IMR-90 (cell line): ENCODE results near the gene TMED8. TPM values are rescaled to one million over a fixed set of nuclear protein-coding genes. Genes with fewer than 3 reads are reported as not detected.

Source experiments
- ATAC-seq: fragments of 200-7000 bp; cut with Tn5 transposase; 2 replicates; pipeline ENCODE4 v1.9.1; 2020; ENCODE audit warnings: low read depth, mild to moderate bottlenecking, moderate library complexity
- BruUV-seq: library from RNA; stranded (reverse); fragments of 400-500 nt; replicated peaks from 2 replicates; lab custom pipeline; 2021; lab: Mats Ljungman, UMichigan
- CTCF ChIA-PET: fragments of 300-600 bp; formaldehyde crosslinking; extraction: SDS; loops from one replicate; lab custom pipeline; 2021; ENCODE audit warnings: antibody characterized with exemption; lab: Yijun Ruan, JAX
- POLR2A ChIA-PET: fragments of 300-600 bp; sonication (Branson Sonifier 250); formaldehyde crosslinking; loops from one replicate; lab custom pipeline; 2022; ENCODE audit warnings: antibody characterized with exemption; ENCODE audit not compliant: unreplicated experiment; lab: Charles Lee
- DNase-seq: peaks from one replicate; pipeline ENCODE4 v3.0.0; 2013
- H2AFZ ChIP-seq: replicated peaks from 2 replicates; pipeline ENCODE3; 2013; ENCODE audit warnings: low read length, mild to moderate bottlenecking; ENCODE audit not compliant: poor library complexity
- H2AK5ac ChIP-seq: 2 replicates; pipeline ENCODE4 v1.6.1; 2013; ENCODE audit warnings: low read depth, low read length, inconsistent platforms
- H2AK9ac ChIP-seq: replicated peaks from 2 replicates; pipeline ENCODE3; 2013; ENCODE audit warnings: mild to moderate bottlenecking, low read depth, low read length, moderate library complexity; ENCODE audit not compliant: poor library complexity
- H2BK120ac ChIP-seq: 2 replicates; pipeline ENCODE4 v1.6.1; 2013; ENCODE audit warnings: low read depth, low read length, inconsistent platforms
- H2BK15ac ChIP-seq: 3 replicates; pipeline ENCODE4 v1.6.1; 2013; ENCODE audit warnings: low read depth, low read length, inconsistent platforms
- H2BK20ac ChIP-seq: 2 replicates; pipeline ENCODE4 v1.6.1; 2013; ENCODE audit warnings: low read depth, mild to moderate bottlenecking, inconsistent platforms, low read length, moderate library complexity
- H2BK5ac ChIP-seq: 2 replicates; pipeline ENCODE4 v1.6.1; 2013; ENCODE audit warnings: mild to moderate bottlenecking, low read depth, low read length, inconsistent platforms; ENCODE audit not compliant: poor library complexity, severe bottlenecking
- H3K14ac ChIP-seq: replicated peaks from 2 replicates; pipeline ENCODE4 v1.6.1; 2013; ENCODE audit warnings: low read depth, low read length, inconsistent platforms
- H3K18ac ChIP-seq: 2 replicates; pipeline ENCODE4 v1.6.1; 2013; ENCODE audit warnings: low read depth, low read length, control low read depth
- H3K23ac ChIP-seq: 2 replicates; pipeline ENCODE4 v1.6.1; 2013; ENCODE audit warnings: low read depth, low read length, inconsistent platforms
- H3K27ac ChIP-seq: 2 replicates; pipeline ENCODE4 v1.5.1; 2013; ENCODE audit warnings: mild to moderate bottlenecking, control low read depth, low read length; ENCODE audit not compliant: insufficient read depth
- H3K27me3 ChIP-seq: 2 replicates; pipeline ENCODE4 v1.6.1; 2013; ENCODE audit warnings: low read length; ENCODE audit not compliant: control insufficient read depth, insufficient read depth
- H3K36me3 ChIP-seq: 2 replicates; pipeline ENCODE4 v1.6.1; 2013; ENCODE audit warnings: low read length, mixed read lengths; ENCODE audit not compliant: control insufficient read depth, insufficient read depth
- H3K4ac ChIP-seq: 2 replicates; pipeline ENCODE4 v1.6.1; 2013; ENCODE audit warnings: low read depth, low read length, inconsistent platforms
- H3K4me1 ChIP-seq: 2 replicates; pipeline ENCODE4 v1.6.1; 2013; ENCODE audit warnings: low read length, mixed read lengths; ENCODE audit not compliant: control insufficient read depth, insufficient read depth
- H3K4me2 ChIP-seq: 2 replicates; pipeline ENCODE4 v1.6.1; 2013; ENCODE audit warnings: low read depth, mild to moderate bottlenecking, control low read depth, low read length, moderate library complexity
- H3K4me3 ChIP-seq: 2 replicates; pipeline ENCODE4 v1.5.1; 2013; ENCODE audit warnings: low read depth, mild to moderate bottlenecking, control low read depth, low read length, moderate library complexity; ENCODE audit not compliant: insufficient read depth
- H3K56ac ChIP-seq: 2 replicates; pipeline ENCODE4 v1.6.1; 2013; ENCODE audit warnings: low read length, inconsistent platforms; ENCODE audit not compliant: insufficient read depth; ENCODE audit errors: extremely low read depth
- H3K79me1 ChIP-seq, 2 experiments: 2 replicates each; pipeline ENCODE4 v1.6.1; 2013; ENCODE audit warnings: low read length in 2 of 2, inconsistent platforms in 1 of 2, low read depth in 1 of 2
- H3K9ac ChIP-seq: 2 replicates; pipeline ENCODE4 v1.6.1; 2013; ENCODE audit warnings: low read depth, low read length, control low read depth
- H3K9me1 ChIP-seq: 2 replicates; pipeline ENCODE4 v1.6.1; 2013; ENCODE audit warnings: low read length, inconsistent platforms; ENCODE audit not compliant: insufficient read depth
- H3K9me3 ChIP-seq: 2 replicates; pipeline ENCODE4 v1.6.1; 2013; ENCODE audit warnings: low read length; ENCODE audit not compliant: control insufficient read depth, insufficient read depth
- H4K20me1 ChIP-seq: 2 replicates; pipeline ENCODE4 v1.6.1; 2013; ENCODE audit warnings: low read length, inconsistent platforms; ENCODE audit not compliant: insufficient read depth
- H4K5ac ChIP-seq: 2 replicates; pipeline ENCODE4 v1.6.1; 2013; ENCODE audit warnings: mild to moderate bottlenecking, low read depth, low read length, control low read depth
- H4K8ac ChIP-seq, 2 experiments: 2 replicates each; pipeline ENCODE4 v1.6.1; 2013; ENCODE audit warnings: low read depth in 2 of 2, low read length in 2 of 2, control low read depth in 1 of 2, inconsistent platforms in 1 of 2
- H4K91ac ChIP-seq: 2 replicates; pipeline ENCODE4 v1.6.1; 2013; ENCODE audit warnings: low read depth, low read length, inconsistent platforms; ENCODE audit not compliant: insufficient read depth
- CHD1 ChIP-seq: IDR thresholded peaks from 2 replicates; pipeline ENCODE4 v1.6.1; 2012; ENCODE audit warnings: low read depth, low read length, improper control_type of control experiment
- MXI1 ChIP-seq: IDR thresholded peaks from 2 replicates; pipeline ENCODE4 v1.6.1; 2012; ENCODE audit warnings: low read depth, mild to moderate bottlenecking, low read length, moderate library complexity, borderline replicate concordance
- RFX5 ChIP-seq: IDR thresholded peaks from 2 replicates; pipeline ENCODE4 v1.8.0; 2012; ENCODE audit warnings: low read depth, mild to moderate bottlenecking, low read length, moderate library complexity
- USF2 ChIP-seq: fragments of 150-350 bp; IDR thresholded peaks from 2 replicates; pipeline ENCODE4 v1.6.1; 2017; ENCODE audit warnings: mild to moderate bottlenecking, antibody characterized with exemption, low read length, low read depth
- WGBS, 2 experiments: methylation state at CpG; one replicate each; pipeline versions ENCODE4 v1.1.5 to v1.1.7; 2013; ENCODE audit warnings: missing lambda C conversion rate in 2 of 2; ENCODE audit not compliant: insufficient read length in 1 of 2; ENCODE audit errors: extremely low coverage in 2 of 2; 5-methylcytosine and 5-hydroxymethylcytosine counted together
- dilution Hi-C: fragments of 300-500 bp; cut with HindIII; formaldehyde crosslinking; loops from one replicate; pipeline ENCODE4 v1.14.3; 2018; ENCODE audit warnings: low sequenced_read_pairs; ENCODE audit not compliant: unreplicated experiment
- in situ Hi-C: fragments of 300-500 bp; cut with MboI; formaldehyde crosslinking; loops from 3 replicates; pipeline ENCODE4 v1.14.3; 2019; ENCODE audit warnings: low sequenced_read_pairs, inconsistent platforms, mixed read lengths
- intact Hi-C: fragments of 100-400 bp; cut with micrococcal nuclease; formaldehyde crosslinking; loops from 2 replicates; pipeline ENCODE4 v1.10.0; 2022
- polyA plus RNA-seq, 3 experiments: library from polyadenylated mRNA; depleted of rRNA; stranded (reverse); fragments of >200 nt; gene quantifications; 2 replicates each; pipeline ENCODE4 v1.2.3, GENCODE V29; 2012; ENCODE audit warnings: low replicate concordance in 1 of 3
- total RNA-seq: library from RNA; depleted of rRNA; stranded (reverse); fragments of >200 nt; gene quantifications from 2 replicates; pipeline ENCODE4 v1.2.3, GENCODE V29; 2012

The TMED8 gene
- total and polyA plus RNA-seq, 2 of the 4 experiments (the other 2 are of a cell fraction) = 2.2 to 5.0 TPM

GRCh38 chr14:77421201-77421600 is 44.3 kb upstream of the TMED8 start:
- BruUV-seq = no TSS peak
- no peak overlapping the region for H2BK20ac ChIP-seq
- H3K14ac ChIP-seq = no peak overlapping the region
- H2BK5ac ChIP-seq = no peak overlapping the region
- H3K9me1 ChIP-seq = no peaks in the 10 kb centered on the region
- H2AK9ac ChIP-seq = no peak overlapping the region
- ChIA-PET CTCF (no interaction called here), POLR2A (no interaction called here)
- no peak overlapping the region for H2BK120ac ChIP-seq
- no peak overlapping the region for H4K91ac ChIP-seq
- no peak overlapping the region for H3K4ac ChIP-seq
- H4K20me1 ChIP-seq = no peaks in the 10 kb centered on the region
- H4K5ac ChIP-seq = no peak overlapping the region
- H3K4me1 ChIP-seq = no peaks in the 10 kb centered on the region
- no peak overlapping the region for H4K8ac ChIP-seq
- no CpG with 5 or more reads among the region's 2 CpGs for WGBS, 2 experiments
- in situ Hi-C loops = no loop called here
- peaks cover 19% of the 10 kb centered on the region for H3K36me3 ChIP-seq
- no peaks in the 10 kb centered on the region for H3K27me3 ChIP-seq
- no peak for TF ChIP-seq USF2
- TF ChIP-seq CHD1 = no peak
- TF ChIP-seq MXI1 = no peak
- TF ChIP-seq RFX5 = no peak
- H3K9me3 ChIP-seq = peaks cover 8% of the 10 kb centered on the region; the same call in 1 of the 2 replicates
- no peak overlapping the region for H3K56ac ChIP-seq
- dilution Hi-C loops = no loop called here
- no peak overlapping the region for H2AK5ac ChIP-seq
- no peak overlapping the region for H3K23ac ChIP-seq
- DNase-seq (peak; percentile 46), ATAC-seq (peak; percentile 35; the same call in 1 of the 2 replicates)
- H3K9ac ChIP-seq = no peak overlapping the region
- no peak overlapping the region for H3K27ac ChIP-seq
- H3K4me3 ChIP-seq = no peak overlapping the region
- no peak overlapping the region for H3K4me2 ChIP-seq
- no peak overlapping the region for H2BK15ac ChIP-seq
- no peaks in the 10 kb centered on the region for H3K79me1 ChIP-seq
- H2AFZ ChIP-seq = no peak overlapping the region
- no peak overlapping the region for H3K18ac ChIP-seq
- intact Hi-C loops = no loop called here
